ENCODE measurements around the gene NOTCH1. TPM values are rescaled to one million over a fixed set of nuclear protein-coding genes. Genes with fewer than 3 reads are reported as not detected.
A peak's percentile ranks its signal among the peaks of the same experiment; 100 is the strongest.

The NOTCH1 gene
- total RNA-seq, 4 donors from 2014 or later, result 32.0 to 40.8 (median 36.2) TPM

- intact Hi-C loops (cut with DNase I), result loop anchor here (5.0 kb wide), 1 partner anchor 54 kb away; no protein-coding TSS in a partner anchor
- Histone ChIP-seq H3K27ac (no peak overlapping the region), H3K27me3 (peaks cover 0 to 16% (median 0%) of the 10 kb centered on the region in 4 donors), H3K4me3 (no peak overlapping the region), H3K4me1 (peaks cover 14 to 29% (median 19%) of the 10 kb centered on the region in 3 donors), H3K36me3 (no peaks in the 10 kb centered on the region), H3K9me3 (no peaks in the 10 kb centered on the region)
- TF ChIP-seq CTCF (IDR thresholded peaks at IDR 0.05) (peak; percentile 88 to 99 (median 98)), POLR2A (IDR thresholded peaks at IDR 0.05) (no peak)
- DNase-seq, result no peak
- 30 to 34% methylated on average over 10 to 14 of the region's 22 CpGs for WGBS, 2 donors
Measured at GRCh38 chr9:136488247-136489214, 57.3 kb downstream of the NOTCH1 start.

DNA sequence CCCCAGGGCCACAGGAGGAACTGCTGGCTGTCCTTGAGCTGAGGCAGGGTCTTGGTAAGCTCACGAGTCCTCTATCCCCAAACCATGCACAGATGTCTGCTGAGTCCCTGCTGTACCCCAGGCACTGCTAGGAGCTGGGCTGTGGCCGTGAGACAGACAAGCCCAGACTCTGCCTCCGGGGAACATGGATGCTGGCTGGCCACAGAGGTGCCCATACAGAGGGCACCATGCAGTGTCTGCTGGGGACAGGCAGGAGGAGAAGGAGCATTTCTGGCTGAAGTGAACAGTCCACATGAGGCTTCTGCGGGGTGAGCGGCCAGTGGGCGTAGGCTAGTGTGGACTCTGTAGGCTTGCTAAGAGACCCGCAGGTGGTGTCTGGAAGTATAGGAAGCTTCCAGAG is 58.2 kb downstream of the NOTCH1 start:
- H3K4me3 ChIP-seq, result no peak overlapping the region
- intact Hi-C loops (cut with DNase I), result loop anchor here (5.0 kb wide), 1 partner anchor 55 kb away; no protein-coding TSS in a partner anchor
- TF ChIP-seq POLR2A (IDR thresholded peaks at IDR 0.05) (no peak), CTCF (IDR thresholded peaks at IDR 0.05) (no peak)
- peaks cover 0 to 16% (median 0%) of the 10 kb centered on the region in 4 donors for H3K27me3 ChIP-seq
- no peak overlapping the region for H3K27ac ChIP-seq
- no peaks in the 10 kb centered on the region for H3K36me3 ChIP-seq
- 85 to 97% methylated on average over 5 of the region's 7 CpGs for WGBS, 2 donors
- no peaks in the 10 kb centered on the region for H3K9me3 ChIP-seq
- no peak for DNase-seq
- peaks cover 14 to 29% (median 19%) of the 10 kb centered on the region in 3 donors for H3K4me1 ChIP-seq

GRCh38 chr9:136486823-136487620 is 58.8 kb downstream of the NOTCH1 start:
- Histone ChIP-seq H3K27ac (no peak overlapping the region), H3K9me3 (no peaks in the 10 kb centered on the region), H3K27me3 (peaks cover 0 to 16% (median 0%) of the 10 kb centered on the region in 4 donors), H3K4me3 (no peak overlapping the region), H3K36me3 (no peaks in the 10 kb centered on the region), H3K4me1 (peaks cover 16 to 32% (median 21%) of the 10 kb centered on the region in 3 donors)
- TF ChIP-seq POLR2A (IDR thresholded peaks at IDR 0.05) (no peak), CTCF (IDR thresholded peaks at IDR 0.05) (no peak)
- WGBS, 2 donors, result 87 to 90% methylated on average over 6 to 12 of the region's 18 CpGs
- intact Hi-C loops (cut with DNase I), result loop anchor here (5.0 kb wide), 1 partner anchor 55 kb away; no protein-coding TSS in a partner anchor
- no peak for DNase-seq

- intact Hi-C loops (cut with DNase I), result loop anchor here (5.0 kb wide), 1 partner anchor 56 kb away; no protein-coding TSS in a partner anchor
Measured at GRCh38 chr9:136486131-136486530, 59.7 kb downstream of the NOTCH1 start.

More at GRCh38 chr9:136486131-136486530, 59.7 kb downstream of the NOTCH1 start:
- 100% methylated on average over 3 of the region's 7 CpGs; no CpG with 5 or more reads in 1 of the 2 donors for WGBS, 2 donors
- no peak overlapping the region for H3K4me3 ChIP-seq
- H3K36me3 ChIP-seq, result no peaks in the 10 kb centered on the region
- TF ChIP-seq POLR2A (IDR thresholded peaks at IDR 0.05), result no peak
- no peak for TF ChIP-seq CTCF (IDR thresholded peaks at IDR 0.05)
- DNase-seq, result no peak
- peaks cover 24 to 41% (median 28%) of the 10 kb centered on the region in 3 donors for H3K4me1 ChIP-seq
- H3K27me3 ChIP-seq, result peaks cover 0 to 16% (median 0%) of the 10 kb centered on the region in 4 donors
- H3K9me3 ChIP-seq, result no peaks in the 10 kb centered on the region
- H3K27ac ChIP-seq, result no peak overlapping the region
